Stimulated activated naive B cell treated with anti-CD40 and anti-IgM and Interleukin-4, amounts not matched to agents 10 μg/mL and 1 μg/mL and 100 μg/mL, for 72 hours (primary cell): ENCODE results near the gene AHSP.
"Not testable (repeated sequence)": the region's sequence is repeated elsewhere in the genome, so short reads cannot be mapped to it uniquely, and the experiment has no call there.

Experiments
- ATAC-seq, 2 donors: fragments of 150-1000 bp; cut with Tn5 transposase; replicated peaks; 2 replicates each; pipeline ENCODE4 v1.10.0; 2021; ENCODE audit warnings: moderate library complexity in 1 of 2
- DNase-seq: peaks from one replicate; pipeline ENCODE4 v3.0.0; 2021
- H3K27ac Mint-ChIP-seq: one replicate; pipeline ENCODE4 v1.8.0; 2022; ENCODE audit warnings: mild to moderate bottlenecking, mixed read lengths
- H3K27me3 Mint-ChIP-seq, 2 donors: one replicate each; pipeline ENCODE4 v1.8.0; 2022; ENCODE audit warnings: mixed read lengths in 2 of 2
- H3K36me3 Mint-ChIP-seq, 2 donors: one replicate each; pipeline ENCODE4 v1.8.0; 2022; ENCODE audit warnings: mixed read lengths in 2 of 2, mild to moderate bottlenecking in 1 of 2
- H3K4me1 Mint-ChIP-seq, 2 donors: one replicate each; pipeline ENCODE4 v1.8.0; 2022; ENCODE audit warnings: mixed read lengths in 2 of 2, mild to moderate bottlenecking in 1 of 2
- H3K4me3 Mint-ChIP-seq, 2 donors: one replicate each; pipeline ENCODE4 v1.8.0; 2022; ENCODE audit warnings: mild to moderate bottlenecking in 2 of 2, mixed read lengths in 2 of 2, moderate library complexity in 1 of 2
- H3K9me3 Mint-ChIP-seq, 2 donors: one replicate each; pipeline ENCODE4 v1.8.0; 2022; ENCODE audit warnings: mixed read lengths in 2 of 2, mild to moderate bottlenecking in 1 of 2

AHSP gene

DNA sequence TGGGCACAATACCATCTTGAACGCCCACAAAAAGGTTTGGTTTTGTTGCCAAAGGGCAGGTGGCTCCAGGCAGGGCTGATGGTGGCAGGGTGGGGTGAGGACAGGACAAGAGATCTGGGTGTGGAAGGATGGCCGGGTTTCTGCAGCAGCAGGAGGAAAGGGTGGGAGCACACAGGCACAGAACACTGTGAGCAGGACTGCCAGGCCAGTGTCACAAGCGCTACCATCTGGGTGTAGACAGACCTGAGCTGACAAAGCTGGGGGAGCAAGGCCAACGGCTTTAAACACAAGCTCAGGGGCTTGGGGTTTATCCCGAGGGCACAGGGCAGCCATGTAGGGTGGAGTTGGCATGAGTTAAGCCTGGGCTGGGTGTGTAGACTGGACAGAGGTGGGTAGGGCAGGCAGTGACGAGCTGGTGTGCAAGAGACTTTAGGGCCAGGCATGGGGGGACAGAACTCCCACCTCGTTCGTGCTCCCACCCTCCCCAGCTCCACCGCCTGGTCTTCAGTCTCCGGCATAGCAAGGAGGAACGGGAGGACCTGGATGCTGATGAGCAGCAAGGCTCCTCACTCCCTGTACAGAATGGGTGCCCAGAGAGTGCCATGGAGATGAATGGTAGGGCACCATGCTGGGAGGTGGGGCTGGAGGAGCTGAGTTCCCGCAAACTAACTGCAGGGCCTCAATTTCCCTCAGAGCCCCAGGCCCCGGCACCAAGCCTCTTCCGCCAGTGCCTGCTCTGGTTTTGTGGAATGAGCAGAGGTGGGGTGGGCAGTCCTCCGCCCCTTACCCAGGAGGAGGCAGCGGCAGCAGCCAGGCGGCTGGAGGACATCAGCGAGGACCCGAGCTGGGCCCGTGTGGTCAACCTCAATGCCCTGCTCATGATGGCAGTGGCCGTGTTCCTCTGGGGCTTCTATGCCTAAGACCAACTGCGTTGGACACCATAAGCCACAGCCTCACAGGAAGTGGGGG, 37.8 kb upstream of the AHSP start:
- no peak for ATAC-seq
- H3K27ac Mint-ChIP-seq, result no peak overlapping the region
- DNase-seq, result no peak
- H3K9me3 Mint-ChIP-seq, result no peaks in the 10 kb centered on the region
- H3K4me1 Mint-ChIP-seq, result peaks cover 8 to 11% of the 10 kb centered on the region in 2 donors
- H3K27me3 Mint-ChIP-seq, result peaks cover 8 to 20% of the 10 kb centered on the region in 2 donors
- no peak overlapping the region for H3K4me3 Mint-ChIP-seq
- peaks cover 26 to 38% of the 10 kb centered on the region in 2 donors for H3K36me3 Mint-ChIP-seq

DNA sequence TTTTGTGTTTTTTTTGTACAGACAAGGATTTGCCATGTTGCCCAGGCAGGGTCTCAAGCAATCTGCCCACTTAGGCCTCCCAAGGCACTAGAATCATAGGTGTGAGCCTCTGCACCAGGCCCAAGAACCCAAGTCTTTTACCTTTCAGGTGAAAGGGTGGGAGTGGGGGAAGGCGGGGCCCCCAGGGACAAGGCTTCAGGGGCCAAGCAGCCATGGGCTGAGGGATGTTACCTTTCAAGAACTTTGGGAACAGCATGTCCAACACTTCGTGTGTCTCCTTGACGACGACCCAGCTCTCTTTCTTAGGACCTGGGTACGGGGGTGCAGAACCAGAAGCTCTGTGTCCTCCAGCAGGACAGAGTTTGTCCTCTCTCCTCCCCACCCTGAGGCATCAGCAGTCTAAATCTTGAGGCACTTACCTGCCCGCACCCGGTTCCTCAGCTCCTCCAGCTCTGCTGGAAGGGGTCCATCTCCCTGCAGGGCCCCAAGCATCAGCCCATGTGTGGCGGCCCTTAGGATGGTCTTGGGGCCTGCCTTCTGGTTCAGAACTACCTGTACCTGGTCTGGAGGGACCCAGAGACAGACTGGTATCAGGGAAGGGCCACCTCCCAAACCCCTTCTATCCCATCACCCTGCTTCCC, 35.8 kb upstream of the AHSP start:
- ATAC-seq (no peak), DNase-seq (no peak)
- Mint-ChIP-seq H3K4me3 (no peak overlapping the region), H3K36me3 (peaks cover 33 to 49% of the 10 kb centered on the region in 2 donors), H3K9me3 (no peaks in the 10 kb centered on the region), H3K4me1 (peaks cover 8 to 17% of the 10 kb centered on the region in 2 donors), H3K27ac (no peak overlapping the region), H3K27me3 (no peaks in the 10 kb centered on the region)

DNA sequence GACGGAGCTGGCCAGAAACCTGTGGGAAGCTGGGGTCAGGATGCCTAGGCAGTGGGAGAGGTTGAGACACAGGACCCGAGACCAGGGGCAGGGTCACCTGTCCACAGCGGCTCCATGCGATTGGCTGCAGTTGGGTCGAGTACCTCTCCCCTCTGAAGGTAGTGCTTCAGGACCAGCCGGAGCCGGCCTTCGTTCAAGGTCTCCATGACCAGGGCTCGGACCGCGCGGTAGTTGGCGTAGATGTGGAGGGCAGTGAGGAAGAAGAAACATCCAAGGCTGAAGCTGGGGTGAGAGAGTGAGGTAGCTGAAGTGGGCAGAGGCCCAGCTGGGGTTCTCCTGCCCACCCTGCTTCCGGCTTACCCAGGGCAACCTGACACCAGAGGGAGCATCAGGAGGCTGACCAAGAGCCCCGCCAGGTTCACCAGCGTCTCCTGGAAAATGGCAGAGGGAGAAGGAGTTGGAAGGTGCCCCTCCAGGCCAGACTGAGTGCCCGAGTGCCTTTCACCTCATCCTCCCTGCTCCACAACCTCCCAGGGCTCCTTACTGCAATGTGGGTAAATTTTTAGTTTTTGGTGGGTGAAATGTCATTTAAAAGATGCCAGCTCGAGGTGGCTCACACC, 34.1 kb upstream of the AHSP start:
- no peaks in the 10 kb centered on the region for H3K27me3 Mint-ChIP-seq
- no peak for DNase-seq
- H3K36me3 Mint-ChIP-seq, result peaks cover 43 to 63% of the 10 kb centered on the region in 2 donors
- H3K27ac Mint-ChIP-seq, result no peak overlapping the region
- no peak for ATAC-seq
- H3K4me1 Mint-ChIP-seq, result peaks cover 8 to 14% of the 10 kb centered on the region in 2 donors
- H3K9me3 Mint-ChIP-seq, result no peaks in the 10 kb centered on the region
- H3K4me3 Mint-ChIP-seq, result no peak overlapping the region

DNA sequence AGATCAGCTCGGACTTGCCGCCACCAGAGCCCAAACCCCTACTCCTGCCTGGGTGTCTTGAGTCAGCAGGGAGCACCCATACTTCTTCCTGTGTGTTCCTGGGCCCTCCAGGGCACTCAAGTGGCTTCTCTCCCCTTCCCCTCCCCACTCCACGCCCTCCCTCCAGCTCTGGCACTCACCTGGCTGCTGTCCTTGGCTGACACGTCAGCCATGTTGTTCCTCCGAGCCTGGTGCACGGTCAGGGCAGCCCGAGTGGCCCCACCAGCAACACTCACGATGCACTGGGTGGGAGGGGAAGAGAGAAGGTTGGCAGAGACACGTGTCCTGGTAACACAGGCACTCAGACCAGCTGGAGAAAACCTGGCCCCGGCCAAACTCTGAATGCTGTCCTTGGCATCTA, 31.0 kb upstream of the AHSP start:
- Mint-ChIP-seq H3K4me3 (no peak overlapping the region), H3K27ac (no peak overlapping the region), H3K36me3 (peaks cover 44 to 59% of the 10 kb centered on the region in 2 donors), H3K9me3 (no peaks in the 10 kb centered on the region), H3K4me1 (peaks cover 11 to 14% of the 10 kb centered on the region in 2 donors), H3K27me3 (no peaks in the 10 kb centered on the region)
- DNase-seq, result no peak
- no peak for ATAC-seq

DNA sequence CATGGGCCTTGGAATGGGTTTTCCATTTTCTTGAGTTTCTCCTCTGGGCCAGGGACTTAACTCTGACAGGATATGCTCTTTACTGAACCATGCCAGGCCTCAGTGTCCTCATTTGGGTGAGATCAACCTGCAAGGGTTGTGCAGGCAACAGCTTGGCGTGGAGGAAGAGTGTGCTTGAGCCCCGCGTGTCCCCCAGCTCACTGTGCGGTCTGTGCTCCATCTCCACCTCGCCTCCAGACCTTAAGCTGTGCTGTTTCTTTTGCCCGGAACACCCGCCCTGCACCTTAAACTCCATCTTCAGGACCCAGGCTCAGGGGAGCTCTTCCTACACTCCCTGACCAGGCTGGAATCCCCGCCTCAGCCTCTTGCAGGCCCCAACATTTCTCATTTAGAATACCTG, 29.2 kb upstream of the AHSP start:
- ATAC-seq (no peak), DNase-seq (no peak)
- Mint-ChIP-seq H3K27me3 (no peaks in the 10 kb centered on the region), H3K4me1 (peaks cover 11 to 14% of the 10 kb centered on the region in 2 donors), H3K9me3 (no peaks in the 10 kb centered on the region), H3K4me3 (no peak overlapping the region), H3K27ac (no peak overlapping the region), H3K36me3 (peaks cover 34 to 44% of the 10 kb centered on the region in 2 donors)

DNA sequence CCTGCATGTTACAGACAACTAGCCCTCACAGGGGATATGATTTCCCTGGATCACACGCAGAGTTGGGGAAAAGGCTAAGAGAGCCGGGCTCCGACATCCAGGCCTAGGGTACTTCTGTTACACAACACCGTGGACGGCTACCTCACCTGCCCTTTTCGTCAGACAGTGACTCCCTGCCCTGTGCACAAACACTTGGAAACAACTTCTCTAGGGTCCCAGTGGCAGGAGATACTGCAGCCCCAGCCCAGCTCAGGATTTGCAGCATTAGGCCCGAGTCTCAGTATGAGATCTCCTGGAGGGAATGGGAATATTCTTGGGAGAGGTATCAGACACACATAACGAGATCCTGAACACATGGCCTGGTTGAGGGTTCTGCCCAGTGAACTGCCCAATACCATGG, 27.8 kb upstream of the AHSP start:
- Mint-ChIP-seq H3K27me3 (no peaks in the 10 kb centered on the region), H3K9me3 (no peaks in the 10 kb centered on the region), H3K4me1 (peaks cover 11 to 21% of the 10 kb centered on the region in 2 donors), H3K36me3 (peaks cover 30 to 39% of the 10 kb centered on the region in 2 donors), H3K4me3 (no peak overlapping the region), H3K27ac (no peak overlapping the region)
- ATAC-seq, result no peak
- DNase-seq, result no peak

DNA sequence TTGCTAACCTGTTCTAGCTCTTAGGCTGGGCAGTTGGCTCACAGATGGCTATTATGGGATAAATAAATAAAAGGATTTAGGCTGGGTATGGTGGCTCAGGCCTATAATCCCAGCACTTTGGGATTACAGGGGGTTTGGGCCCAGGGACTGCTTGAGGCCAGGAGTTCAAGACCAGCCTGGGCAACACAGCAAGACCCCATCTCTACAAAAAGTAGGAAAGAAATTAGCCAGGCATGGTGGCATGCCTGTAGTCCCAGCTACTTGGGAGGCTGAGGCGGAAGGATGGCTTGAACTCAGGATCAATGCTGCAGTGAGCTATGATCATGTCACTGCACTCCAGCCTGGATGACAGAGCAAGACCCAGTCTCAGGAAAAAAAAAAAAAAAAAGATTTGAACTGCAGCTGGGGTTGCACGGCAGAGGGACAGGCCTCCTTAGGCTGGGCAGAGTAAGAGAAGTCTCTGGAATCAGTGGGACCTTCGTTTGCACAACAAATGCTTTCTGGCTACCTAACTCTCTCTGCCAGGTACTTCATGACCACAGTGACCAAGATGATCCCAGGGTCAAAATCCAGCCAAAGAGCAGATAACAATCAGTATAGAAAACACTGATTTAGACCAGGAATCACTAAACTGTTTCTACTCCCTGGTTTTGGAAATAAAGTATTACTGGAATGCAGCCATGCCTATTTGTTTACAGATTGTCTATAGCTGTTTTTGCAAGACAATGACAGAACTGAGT, 26.3 kb upstream of the AHSP start:
- ATAC-seq (no peak), DNase-seq (no peak)
- H3K9me3 Mint-ChIP-seq, result no peaks in the 10 kb centered on the region
- H3K27ac Mint-ChIP-seq, result no peak overlapping the region
- H3K36me3 Mint-ChIP-seq, result peaks cover 28 to 33% of the 10 kb centered on the region in 2 donors
- no peak overlapping the region for H3K4me3 Mint-ChIP-seq
- H3K27me3 Mint-ChIP-seq, result no peaks in the 10 kb centered on the region
- peaks cover 19 to 29% of the 10 kb centered on the region in 2 donors for H3K4me1 Mint-ChIP-seq

DNA sequence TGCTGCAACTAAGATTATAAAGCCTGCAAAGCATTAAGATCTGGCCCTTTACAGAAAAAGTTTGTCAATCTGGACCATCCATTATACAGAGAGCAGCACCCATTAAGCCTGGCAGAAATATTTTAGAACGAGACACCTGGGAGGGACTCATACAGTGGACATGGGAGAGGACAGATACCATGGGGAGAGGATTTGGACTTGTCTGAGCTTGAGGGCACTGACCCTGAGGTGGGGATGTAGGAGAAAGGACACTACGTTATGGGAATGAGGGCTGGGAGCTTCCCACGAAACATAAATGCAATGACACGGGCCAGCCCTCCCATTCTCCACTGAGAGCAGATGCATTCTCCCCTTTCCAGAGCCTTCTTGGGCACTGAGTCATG, 25.7 kb upstream of the AHSP start:
- Mint-ChIP-seq H3K9me3 (no peaks in the 10 kb centered on the region), H3K27me3 (no peaks in the 10 kb centered on the region), H3K36me3 (peaks cover 28 to 33% of the 10 kb centered on the region in 2 donors), H3K27ac (no peak overlapping the region), H3K4me3 (no peak overlapping the region), H3K4me1 (peaks cover 19 to 33% of the 10 kb centered on the region in 2 donors)
- DNase-seq, result no peak
- ATAC-seq, result no peak

DNA sequence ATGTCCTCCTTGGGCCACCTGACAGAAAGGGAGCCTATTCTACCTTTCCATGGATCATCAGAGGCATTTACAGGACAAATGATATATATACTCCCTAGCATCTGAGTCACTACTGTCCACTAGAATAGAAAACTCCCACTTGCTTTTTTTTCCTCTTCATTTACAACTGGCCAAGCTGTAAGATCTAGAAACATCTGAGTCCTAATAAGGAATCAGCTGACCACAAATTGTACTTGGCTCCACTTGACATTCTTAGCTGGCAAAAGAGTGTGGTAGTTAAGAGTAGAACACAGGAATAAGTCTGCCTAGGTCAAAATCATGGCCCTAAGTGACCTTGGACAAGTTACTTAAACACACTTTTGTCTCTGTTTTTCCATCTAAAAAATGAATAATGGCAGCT, 24.7 kb upstream of the AHSP start:
- H3K4me3 Mint-ChIP-seq, result no peak overlapping the region
- ATAC-seq (no peak), DNase-seq (no peak)
- H3K36me3 Mint-ChIP-seq, result peaks cover 21 to 23% of the 10 kb centered on the region in 2 donors
- H3K27ac Mint-ChIP-seq, result no peak overlapping the region
- no peaks in the 10 kb centered on the region for H3K27me3 Mint-ChIP-seq
- no peaks in the 10 kb centered on the region for H3K9me3 Mint-ChIP-seq
- peaks cover 23 to 33% of the 10 kb centered on the region in 2 donors for H3K4me1 Mint-ChIP-seq

DNA sequence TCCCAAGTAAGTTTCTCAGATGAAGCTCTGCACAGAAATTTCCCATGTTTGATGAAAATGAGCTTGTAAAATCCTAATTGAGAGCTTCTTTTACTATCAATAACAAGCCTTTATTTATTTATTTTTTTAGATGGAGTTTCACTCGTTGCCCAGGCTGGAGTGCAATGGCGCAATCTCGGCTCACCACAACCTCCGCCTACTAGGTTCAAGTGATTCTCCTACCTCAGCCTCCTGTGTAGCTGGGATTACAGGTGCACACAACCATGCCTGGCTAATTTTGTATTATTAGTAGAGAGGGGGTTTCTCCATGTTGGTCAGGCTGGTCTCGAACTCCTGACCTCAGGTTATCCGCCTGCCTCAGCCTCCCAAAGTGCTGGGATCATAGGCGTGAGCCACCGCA, 24.1 kb upstream of the AHSP start:
- DNase-seq, H3K27me3 Mint-ChIP-seq, H3K27ac Mint-ChIP-seq, H3K4me3 Mint-ChIP-seq, H3K9me3 Mint-ChIP-seq, ATAC-seq: not testable (repeated sequence)
- Mint-ChIP-seq H3K4me1 (peaks cover 23 to 35% of the 10 kb centered on the region in 2 donors), H3K36me3 (peaks cover 18 to 20% of the 10 kb centered on the region in 2 donors)

DNA sequence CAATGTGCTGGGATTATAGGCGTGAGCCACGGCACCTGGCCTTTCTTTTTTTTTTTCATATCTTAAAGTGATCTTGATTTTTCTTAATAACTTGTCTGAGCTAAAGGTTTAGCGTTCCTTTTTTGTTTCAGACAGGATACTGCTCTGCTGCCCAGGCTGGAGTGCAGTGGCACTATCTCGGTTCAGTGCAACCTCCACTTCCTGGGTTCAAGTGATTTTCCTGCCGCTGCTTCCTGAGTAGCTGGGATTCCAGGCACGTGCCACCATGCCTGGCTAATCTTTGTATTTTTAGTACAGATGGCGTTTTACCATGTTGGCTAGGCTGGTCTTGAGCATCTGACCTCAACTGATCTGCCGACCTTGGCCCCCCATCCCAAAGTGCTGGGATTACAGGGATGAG, 23.5 kb upstream of the AHSP start:
- no peak overlapping the region for H3K4me3 Mint-ChIP-seq
- ATAC-seq (no peak), DNase-seq (no peak)
- H3K27me3 Mint-ChIP-seq, result no peaks in the 10 kb centered on the region
- H3K27ac Mint-ChIP-seq, result no peak overlapping the region
- peaks cover 26 to 41% of the 10 kb centered on the region in 2 donors for H3K4me1 Mint-ChIP-seq
- H3K9me3 Mint-ChIP-seq, result no peaks in the 10 kb centered on the region
- H3K36me3 Mint-ChIP-seq, result peaks cover 13% of the 10 kb centered on the region in 2 donors

DNA sequence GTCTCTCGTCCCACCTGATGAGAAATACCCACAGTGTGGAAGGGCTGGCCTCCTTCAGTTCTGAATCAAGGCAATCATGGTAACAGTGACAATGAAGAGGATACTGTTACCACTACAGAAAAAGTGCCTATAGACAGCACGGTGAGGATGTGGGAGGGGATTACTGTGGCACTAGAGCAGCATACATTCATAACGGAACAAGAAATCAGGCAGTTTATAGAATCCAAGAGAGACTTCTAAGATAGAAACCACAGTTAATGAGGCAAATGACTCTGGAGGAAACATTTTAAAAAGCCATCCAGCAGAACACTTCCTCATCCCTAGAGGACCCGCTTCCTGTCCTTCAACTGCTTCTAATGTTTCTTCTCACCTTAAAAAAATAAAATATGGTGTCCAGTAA, 22.2 kb upstream of the AHSP start:
- peaks cover 8 to 9% of the 10 kb centered on the region in 2 donors for H3K36me3 Mint-ChIP-seq
- peak; percentile 83 to 85 for ATAC-seq
- H3K4me1 Mint-ChIP-seq, result peaks cover 30 to 53% of the 10 kb centered on the region in 2 donors
- H3K27me3 Mint-ChIP-seq, result no peaks in the 10 kb centered on the region
- peak overlapping the region; percentile 49 to 68 for H3K4me3 Mint-ChIP-seq
- DNase-seq, result peak; percentile 21
- peaks cover 0 to under 1% of the 10 kb centered on the region in 2 donors for H3K9me3 Mint-ChIP-seq
- peak overlapping the region; percentile 82 for H3K27ac Mint-ChIP-seq

DNA sequence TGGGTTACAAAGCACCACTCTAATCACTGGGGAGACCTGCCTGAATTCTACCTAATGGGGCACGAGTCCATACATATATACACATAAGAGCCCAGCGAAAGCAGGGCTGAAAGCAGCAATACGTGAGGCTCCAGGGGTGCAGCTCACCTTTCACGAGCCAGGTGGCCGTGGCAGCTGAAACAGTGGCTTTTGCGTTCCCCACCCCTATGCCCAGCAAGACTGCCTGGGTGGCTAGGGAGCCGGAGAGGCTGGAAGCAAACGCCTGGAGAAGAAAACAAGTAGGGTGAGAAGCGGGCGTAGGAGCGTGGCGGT, 20.1 kb upstream of the AHSP start:
- peaks cover 7 to 8% of the 10 kb centered on the region in 2 donors for H3K36me3 Mint-ChIP-seq
- ATAC-seq, result peak in 1 of 2 donors; percentile 1

More for the DNA sequence above, 20.1 kb upstream of the AHSP start:
- H3K9me3 Mint-ChIP-seq, result peaks cover 0 to 1% of the 10 kb centered on the region in 2 donors
- H3K27me3 Mint-ChIP-seq, result no peaks in the 10 kb centered on the region
- DNase-seq, result no peak
- H3K4me3 Mint-ChIP-seq, result peak overlapping the region; percentile 94 to 96
- peaks cover 29 to 56% of the 10 kb centered on the region in 2 donors for H3K4me1 Mint-ChIP-seq
- peak overlapping the region; percentile 90 for H3K27ac Mint-ChIP-seq
